ENCODE data around the gene HEYL. TPM values are rescaled to one million over a fixed set of nuclear protein-coding genes. Genes with fewer than 3 reads are reported as not detected.
A peak's percentile ranks its signal among the peaks of the same experiment; 100 is the strongest.

Gene HEYL
- total and polyA plus RNA-seq, 9 of the 15 experiments (the other 6 are each of a cell fraction or from before 2014, with no cell fraction given) = 0.13 to 0.89 (median 0.25) TPM

DNA sequence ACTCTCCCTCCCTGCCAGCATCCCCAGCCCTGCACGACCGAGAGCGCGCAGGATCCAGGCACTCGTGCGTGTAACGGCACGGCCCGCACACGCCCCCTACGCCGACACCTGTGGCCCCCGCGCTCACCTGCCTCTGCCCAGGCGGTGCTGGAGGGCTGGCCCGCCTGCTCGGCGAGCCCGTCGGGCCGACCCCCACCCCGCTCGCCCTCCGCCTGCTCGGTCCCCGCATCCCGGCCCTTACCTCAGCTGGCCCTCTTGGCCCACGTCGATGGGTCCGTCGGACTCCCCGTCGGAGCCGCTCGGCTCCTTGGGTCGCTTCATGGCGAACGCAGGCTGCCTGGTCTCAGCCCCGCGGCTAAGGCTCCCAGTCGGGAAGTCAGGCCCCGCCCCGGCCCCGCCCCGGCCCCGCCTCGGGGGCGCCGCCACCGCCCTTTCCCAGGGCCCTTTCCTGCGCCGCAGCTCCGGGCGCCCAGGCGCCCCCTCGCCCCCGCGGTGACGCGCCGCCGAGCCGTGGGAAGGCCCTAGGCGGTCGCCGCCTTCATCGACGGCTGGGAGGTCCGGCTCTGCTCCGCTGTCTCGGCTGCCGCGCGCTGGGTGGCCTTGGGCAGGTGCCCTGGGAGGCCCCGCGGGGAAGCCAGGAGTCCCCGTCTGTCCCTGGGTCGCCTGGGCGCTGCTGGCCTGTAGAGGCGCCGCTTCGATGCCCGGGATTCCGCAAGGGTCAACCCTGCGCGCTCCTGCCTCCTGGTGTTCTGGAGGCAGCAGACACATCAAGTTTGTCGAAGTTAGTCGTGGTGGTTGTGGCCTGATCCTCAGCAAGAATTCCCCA is at the start of gene HEYL (continued):
- no peak for TF ChIP-seq PRPF4 (IDR thresholded peaks at IDR 0.05; ENCODE audit: insufficient read depth, low read depth, low read length, poor library complexity, severe bottlenecking)
- TF ChIP-seq LARP7 (IDR thresholded peaks at IDR 0.05) = no peak
- peak; percentile 21; the same call in 1 of the 2 replicates for TF ChIP-seq CEBPB (tag; IDR thresholded peaks at IDR 0.05)
- TF ChIP-seq FOXK1 (CRISPR knock-in tag; IDR thresholded peaks at IDR 0.05; ENCODE audit: borderline replicate concordance) = no peak
- no peak for TF ChIP-seq ZNF311 (CRISPR knock-in tag; IDR thresholded peaks at IDR 0.05)
- TF ChIP-seq, protein P1, sequence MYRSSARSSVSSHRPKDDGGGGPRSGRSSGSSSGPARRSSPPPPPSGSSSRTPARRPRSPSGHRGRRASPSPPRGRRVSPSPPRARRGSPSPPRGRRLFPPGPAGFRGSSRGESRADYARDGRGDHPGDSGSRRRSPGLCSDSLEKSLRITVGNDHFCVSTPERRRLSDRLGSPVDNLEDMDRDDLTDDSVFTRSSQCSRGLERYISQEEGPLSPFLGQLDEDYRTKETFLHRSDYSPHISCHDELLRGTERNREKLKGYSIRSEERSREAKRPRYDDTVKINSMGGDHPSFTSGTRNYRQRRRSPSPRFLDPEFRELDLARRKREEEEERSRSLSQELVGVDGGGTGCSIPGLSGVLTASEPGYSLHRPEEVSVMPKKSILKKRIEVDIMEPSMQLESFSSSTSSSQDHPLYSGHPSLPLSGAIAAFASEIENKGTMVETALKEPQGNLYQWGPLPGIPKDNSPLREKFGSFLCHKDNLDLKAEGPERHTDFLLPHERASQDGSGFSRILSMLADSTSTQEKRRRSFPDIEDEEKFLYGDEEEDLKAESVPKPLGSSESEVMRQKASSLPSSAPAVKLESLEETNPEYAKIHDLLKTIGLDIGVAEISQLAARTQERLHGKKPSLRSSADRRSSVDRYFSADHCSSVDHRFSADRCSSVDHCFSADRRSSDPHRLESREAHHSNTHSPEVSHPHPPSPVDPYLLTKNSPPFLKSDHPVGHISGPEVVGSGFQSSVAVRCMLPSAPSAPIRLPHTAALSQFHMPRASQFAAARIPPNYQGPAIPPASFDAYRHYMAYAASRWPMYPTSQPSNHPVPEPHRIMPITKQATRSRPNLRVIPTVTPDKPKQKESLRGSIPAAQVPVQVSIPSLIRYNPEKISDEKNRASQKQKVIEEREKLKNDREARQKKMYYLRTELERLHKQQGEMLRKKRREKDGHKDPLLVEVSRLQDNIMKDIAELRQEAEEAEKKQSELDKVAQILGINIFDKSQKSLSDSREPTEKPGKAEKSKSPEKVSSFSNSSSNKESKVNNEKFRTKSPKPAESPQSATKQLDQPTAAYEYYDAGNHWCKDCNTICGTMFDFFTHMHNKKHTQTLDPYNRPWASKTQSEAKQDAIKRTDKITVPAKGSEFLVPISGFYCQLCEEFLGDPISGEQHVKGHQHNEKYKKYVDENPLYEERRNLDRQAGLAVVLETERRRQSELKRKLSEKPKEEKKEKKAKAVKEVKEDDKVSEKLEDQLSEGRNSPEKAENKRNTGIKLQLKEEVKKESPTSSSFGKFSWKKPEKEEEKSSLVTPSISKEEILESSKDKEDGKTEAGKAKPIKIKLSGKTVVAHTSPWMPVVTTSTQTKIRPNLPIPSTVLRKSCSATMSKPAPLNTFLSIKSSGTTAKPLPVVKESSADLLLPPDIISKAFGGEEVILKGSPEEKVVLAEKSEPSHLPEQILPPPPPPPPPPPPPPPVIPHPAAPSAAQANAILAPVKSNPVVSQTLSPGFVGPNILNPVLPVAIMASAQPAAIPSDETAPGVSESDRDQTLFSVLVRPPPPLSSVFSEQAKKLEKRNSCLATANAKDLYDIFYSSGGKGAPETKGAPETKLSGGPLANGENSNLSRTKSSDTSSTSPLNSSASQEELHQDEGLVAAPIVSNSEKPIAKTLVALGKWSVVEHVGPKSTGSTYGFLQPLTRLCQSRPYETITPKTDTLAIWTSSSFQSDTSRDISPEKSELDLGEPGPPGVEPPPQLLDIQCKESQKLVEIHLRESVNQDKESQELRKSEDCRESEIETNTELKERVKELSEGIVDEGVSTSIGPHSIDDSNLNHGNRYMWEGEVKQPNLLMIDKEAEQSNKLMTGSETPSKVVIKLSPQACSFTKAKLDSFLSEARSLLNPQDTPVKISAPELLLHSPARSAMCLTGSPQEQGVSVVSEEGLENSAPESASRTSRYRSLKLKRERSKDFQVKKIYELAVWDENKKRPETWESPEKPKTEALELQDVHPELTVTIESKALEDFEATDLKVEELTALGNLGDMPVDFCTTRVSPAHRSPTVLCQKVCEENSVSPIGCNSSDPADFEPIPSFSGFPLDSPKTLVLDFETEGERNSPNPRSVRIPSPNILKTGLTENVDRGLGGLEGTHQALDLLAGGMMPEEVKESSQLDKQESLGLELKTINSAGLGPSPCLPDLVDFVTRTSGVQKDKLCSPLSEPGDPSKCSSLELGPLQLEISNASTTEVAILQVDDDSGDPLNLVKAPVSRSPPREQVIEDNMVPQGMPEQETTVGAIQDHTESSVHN (IDR thresholded peaks at IDR 0.05; ENCODE audit: borderline replicate concordance in 1 of 2, low read depth in 1 of 2) = no peak
- TF ChIP-seq, protein P2, sequence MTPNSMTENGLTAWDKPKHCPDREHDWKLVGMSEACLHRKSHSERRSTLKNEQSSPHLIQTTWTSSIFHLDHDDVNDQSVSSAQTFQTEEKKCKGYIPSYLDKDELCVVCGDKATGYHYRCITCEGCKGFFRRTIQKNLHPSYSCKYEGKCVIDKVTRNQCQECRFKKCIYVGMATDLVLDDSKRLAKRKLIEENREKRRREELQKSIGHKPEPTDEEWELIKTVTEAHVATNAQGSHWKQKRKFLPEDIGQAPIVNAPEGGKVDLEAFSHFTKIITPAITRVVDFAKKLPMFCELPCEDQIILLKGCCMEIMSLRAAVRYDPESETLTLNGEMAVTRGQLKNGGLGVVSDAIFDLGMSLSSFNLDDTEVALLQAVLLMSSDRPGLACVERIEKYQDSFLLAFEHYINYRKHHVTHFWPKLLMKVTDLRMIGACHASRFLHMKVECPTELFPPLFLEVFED (CRISPR knock-in tag; conservative IDR thresholded peaks at IDR 0.05) = no peak
- TF ChIP-seq SRSF3 (IDR thresholded peaks at IDR 0.05; ENCODE audit: insufficient read depth, low read length) = no peak
- TF ChIP-seq, protein P3, sequence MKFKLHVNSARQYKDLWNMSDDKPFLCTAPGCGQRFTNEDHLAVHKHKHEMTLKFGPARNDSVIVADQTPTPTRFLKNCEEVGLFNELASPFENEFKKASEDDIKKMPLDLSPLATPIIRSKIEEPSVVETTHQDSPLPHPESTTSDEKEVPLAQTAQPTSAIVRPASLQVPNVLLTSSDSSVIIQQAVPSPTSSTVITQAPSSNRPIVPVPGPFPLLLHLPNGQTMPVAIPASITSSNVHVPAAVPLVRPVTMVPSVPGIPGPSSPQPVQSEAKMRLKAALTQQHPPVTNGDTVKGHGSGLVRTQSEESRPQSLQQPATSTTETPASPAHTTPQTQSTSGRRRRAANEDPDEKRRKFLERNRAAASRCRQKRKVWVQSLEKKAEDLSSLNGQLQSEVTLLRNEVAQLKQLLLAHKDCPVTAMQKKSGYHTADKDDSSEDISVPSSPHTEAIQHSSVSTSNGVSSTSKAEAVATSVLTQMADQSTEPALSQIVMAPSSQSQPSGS (CRISPR knock-in tag; IDR thresholded peaks at IDR 0.05) = no peak
- no peak for TF ChIP-seq MECOM (CRISPR knock-in tag; IDR thresholded peaks at IDR 0.05)
- no peak for TF ChIP-seq ZNF212 (CRISPR knock-in tag; IDR thresholded peaks at IDR 0.05)
- TF ChIP-seq ZNF76 (CRISPR knock-in tag; IDR thresholded peaks at IDR 0.05; ENCODE audit: borderline replicate concordance) = no peak
- TF ChIP-seq ILF3 (IDR thresholded peaks at IDR 0.05; ENCODE audit: borderline replicate concordance) = no peak
- no peak for TF ChIP-seq CHD2 (IDR thresholded peaks at IDR 0.05; ENCODE audit: low read depth, low read length)
- TF ChIP-seq ZNF12 (CRISPR knock-in tag; IDR thresholded peaks at IDR 0.05) = peak; percentile 28; the same call in 1 of the 2 replicates

All from K562 (cell line).